VCaP (cell line): ENCODE data around the gene HK1.

Experiments
- H3K27ac ChIP-seq: fragments of 450-650 bp; 2 replicates; pipeline ENCODE4 v1.5.1; 2017
- CTCF ChIP-seq: fragments of 450-650 bp; conservative IDR thresholded peaks from 2 replicates; pipeline ENCODE4 v1.5.1; 2017; ENCODE audit warnings: mild to moderate bottlenecking, moderate library complexity

HK1 gene

GRCh38 chr10:69356187-69356586, 77.9 kb downstream of the HK1 start:
- TF ChIP-seq CTCF = no peak
- no peak overlapping the region for H3K27ac ChIP-seq

- no peak overlapping the region; the same call in 1 of the 2 replicates for H3K27ac ChIP-seq
- no peak for TF ChIP-seq CTCF
Observed at GRCh38 chr10:69358148-69358795, 80.0 kb downstream of the HK1 start.

GRCh38 chr10:69359148-69359547, 80.9 kb downstream of the HK1 start:
- H3K27ac ChIP-seq = peak overlapping the region; percentile 81
- TF ChIP-seq CTCF = no peak

GRCh38 chr10:69359594-69359993, 81.3 kb downstream of the HK1 start:
- peak overlapping the region; percentile 81 for H3K27ac ChIP-seq
- no peak for TF ChIP-seq CTCF

- peak overlapping the region; percentile 81 for H3K27ac ChIP-seq
- TF ChIP-seq CTCF = no peak
Observed at GRCh38 chr10:69360485-69361302, 82.4 kb downstream of the HK1 start.

GRCh38 chr10:69361303-69361614, 83.0 kb downstream of the HK1 start:
- peak overlapping the region; percentile 81 for H3K27ac ChIP-seq
- TF ChIP-seq CTCF = no peak

- peak overlapping the region; percentile 81; the same call in 1 of the 2 replicates for H3K27ac ChIP-seq
- TF ChIP-seq CTCF = no peak
Observed at GRCh38 chr10:69362471-69362954, 84.2 kb downstream of the HK1 start.
